GM18526 (cell line): ENCODE results near the gene RER1.
A peak's percentile ranks its signal among the peaks of the same experiment; 100 is the strongest.

ENCODE experiments used
- POLR2A ChIP-seq: IDR thresholded peaks from 3 replicates; pipeline ENCODE4 v1.6.1; 2011; ENCODE audit not compliant: insufficient read length; ENCODE audit errors: extremely low read depth

Gene RER1

DNA sequence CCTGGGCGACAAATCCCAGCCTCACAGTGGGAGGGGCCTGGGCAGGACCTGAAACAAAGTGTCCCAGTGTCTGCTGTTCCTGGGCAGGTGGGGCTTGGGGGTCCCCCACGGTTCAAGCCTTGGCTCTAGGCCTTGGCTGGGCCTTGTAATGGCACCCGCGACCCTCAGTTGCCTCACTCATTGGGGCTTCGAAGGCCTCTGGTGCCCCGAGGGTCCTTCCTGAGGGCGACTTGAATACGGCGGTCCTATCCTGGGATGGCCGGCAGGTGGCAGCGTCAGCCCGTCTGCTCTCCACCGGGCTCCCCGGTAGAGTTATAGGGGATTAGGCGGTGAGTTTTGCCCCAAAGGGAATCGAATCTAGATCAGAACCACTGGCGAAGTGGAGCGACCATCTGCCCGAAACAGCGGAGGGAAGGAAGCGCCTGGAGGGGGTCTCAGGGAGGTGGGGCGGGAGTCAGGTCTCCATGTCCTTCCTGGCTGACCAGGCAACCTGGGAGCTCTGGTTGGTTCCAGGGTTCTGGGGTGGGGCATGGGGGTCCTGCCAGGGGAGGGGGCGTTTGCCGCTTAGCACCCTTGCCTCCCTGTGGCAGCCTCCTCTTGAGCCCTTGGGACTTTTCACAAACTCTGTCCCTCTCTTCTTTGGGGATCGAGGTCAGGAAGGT is 22.8 kb downstream of the RER1 start:
- no peak for TF ChIP-seq POLR2A

DNA sequence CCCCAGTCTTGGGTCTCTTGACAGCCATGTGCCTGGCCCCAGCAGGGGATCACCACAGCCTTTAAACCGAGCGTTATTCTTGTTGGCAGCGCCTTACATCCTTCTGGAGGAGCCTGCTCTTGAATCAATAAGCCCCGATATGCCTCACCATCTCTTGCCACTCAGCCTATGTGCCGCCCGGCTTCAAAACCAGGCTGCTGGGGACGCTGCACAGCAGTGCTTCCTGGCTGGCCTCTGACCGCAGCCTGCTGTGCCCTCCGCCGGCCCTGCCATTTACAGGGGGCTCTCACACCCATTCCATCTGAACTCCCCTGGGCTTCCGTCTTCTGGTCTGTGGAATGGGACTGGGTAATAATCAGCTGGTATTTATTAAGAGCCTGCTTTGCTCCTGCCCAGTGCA is 23.7 kb downstream of the RER1 start:
- TF ChIP-seq POLR2A, result no peak

DNA sequence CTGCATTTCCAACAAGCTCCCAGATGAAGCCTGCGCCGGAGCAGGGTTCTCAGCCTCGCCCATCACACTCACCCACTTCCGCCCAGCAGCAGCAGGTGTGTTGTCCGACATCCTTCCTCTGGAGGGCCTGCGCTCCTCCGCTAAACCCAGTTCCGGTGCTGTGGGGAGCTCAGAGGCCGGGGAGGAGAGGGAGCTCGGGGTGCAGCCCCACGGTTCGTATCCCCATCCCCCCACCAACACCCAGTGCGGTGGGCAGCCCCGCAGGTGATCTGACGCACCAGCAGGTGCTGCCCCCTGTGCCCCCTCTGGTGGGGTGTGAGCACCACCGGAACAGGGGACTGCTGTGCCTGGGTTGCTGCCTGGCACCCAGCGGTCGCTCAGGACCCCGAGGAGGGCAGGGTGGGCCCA is 24.2 kb downstream of the RER1 start:
- peak; percentile 30 for TF ChIP-seq POLR2A

DNA sequence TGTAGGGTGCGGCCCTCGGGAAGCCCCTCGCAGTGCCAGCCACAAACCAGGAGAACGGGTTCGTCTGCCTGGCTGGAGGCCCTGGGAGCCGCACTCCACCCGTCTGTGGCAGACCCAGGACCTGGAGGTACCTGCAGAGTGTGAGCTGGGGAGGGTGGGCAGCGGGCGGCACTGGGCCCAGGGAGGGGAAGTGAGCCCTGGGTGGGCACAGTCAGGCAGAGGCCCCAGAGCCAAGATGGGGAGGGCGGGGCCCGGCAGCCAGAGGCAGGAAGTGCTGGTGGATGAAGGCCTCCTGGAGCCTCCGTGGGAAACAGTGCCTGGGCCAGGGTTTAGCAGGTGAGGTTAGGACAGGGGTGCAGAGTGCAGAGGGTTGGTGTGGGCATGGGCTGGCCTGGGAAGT is 24.8 kb downstream of the RER1 start:
- no peak for TF ChIP-seq POLR2A

DNA sequence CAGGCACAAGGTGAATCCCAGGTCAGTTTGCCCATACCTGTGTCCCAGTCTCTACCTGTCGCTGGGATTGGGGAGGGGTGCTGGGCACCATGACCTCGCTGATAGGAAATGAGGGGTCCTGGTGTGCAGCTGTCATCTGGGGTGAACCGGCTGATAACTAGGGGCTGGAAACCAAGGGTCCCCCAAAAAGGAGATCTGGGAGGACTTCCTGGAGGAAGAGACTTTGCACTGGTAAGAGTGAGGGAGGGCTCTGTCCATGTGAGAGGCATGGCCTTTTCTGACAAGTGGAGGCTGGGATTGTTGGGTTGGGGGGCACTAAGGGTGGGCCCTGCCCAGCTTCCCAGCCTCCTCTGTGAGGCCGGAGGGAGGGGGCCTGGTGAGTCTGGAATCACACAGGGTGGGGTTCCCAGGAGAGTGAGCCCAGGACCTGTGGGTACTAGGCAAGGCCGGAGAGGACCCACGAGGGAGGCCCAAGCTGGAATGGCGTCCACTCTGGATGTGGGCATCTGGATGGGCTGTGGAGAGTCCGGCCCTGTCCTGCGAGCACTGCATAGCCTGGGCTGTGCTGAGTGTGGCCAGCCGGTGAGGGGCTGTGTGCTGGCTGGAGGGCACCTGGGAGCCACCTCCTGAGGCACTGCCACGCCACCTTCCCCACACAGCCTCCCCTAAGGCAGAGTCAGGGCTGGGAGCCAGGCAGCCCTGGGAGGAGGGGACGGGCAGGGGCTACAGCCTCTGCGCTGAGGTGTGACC is 25.6 kb downstream of the RER1 start:
- TF ChIP-seq POLR2A, result no peak

DNA sequence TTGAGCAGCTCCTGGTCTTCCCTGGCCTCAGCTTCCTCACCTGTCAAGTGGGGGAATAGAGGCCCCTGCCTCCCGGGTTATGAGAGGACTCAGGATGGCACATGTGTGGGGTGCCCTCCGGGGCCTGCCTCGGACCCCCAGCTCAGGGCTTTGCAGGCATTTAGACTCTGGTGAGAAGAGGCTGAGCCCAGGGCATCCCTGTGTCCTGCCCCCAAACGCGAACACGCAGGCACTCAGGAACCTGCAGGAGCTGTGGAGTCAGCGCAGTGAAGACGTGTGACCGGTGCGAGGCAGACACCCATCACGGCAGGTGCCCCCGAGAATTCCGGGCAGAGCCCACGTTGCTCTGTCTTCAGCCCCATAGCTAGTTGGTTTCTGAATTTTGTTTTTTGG is 26.2 kb downstream of the RER1 start:
- no peak for TF ChIP-seq POLR2A

DNA sequence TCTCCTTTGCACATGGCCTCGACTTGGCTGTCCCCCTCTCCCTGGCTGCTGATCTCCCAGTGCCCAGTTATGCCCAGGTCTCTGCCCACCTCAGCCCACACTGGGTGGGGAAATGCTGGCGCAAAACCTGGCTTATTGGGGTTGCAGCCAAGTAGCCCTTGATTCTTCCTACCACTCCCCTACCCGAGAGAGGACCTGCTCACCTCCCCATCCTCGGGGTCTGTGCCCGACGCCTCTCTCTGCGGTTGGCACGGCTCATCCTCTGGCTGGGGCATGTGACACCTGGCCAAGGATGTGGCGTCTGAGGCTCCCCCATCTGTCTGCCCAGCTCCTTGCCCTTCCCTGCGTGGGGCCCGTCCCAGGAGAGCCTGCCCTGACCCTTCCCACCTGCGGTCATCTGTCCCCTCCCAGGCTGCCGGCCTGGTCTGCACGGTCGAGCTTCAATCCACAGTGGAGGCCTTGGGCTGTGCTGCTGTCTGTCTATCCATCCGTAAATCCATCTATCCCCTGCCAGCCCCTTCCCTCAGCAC is 27.2 kb downstream of the RER1 start:
- no peak for TF ChIP-seq POLR2A

DNA sequence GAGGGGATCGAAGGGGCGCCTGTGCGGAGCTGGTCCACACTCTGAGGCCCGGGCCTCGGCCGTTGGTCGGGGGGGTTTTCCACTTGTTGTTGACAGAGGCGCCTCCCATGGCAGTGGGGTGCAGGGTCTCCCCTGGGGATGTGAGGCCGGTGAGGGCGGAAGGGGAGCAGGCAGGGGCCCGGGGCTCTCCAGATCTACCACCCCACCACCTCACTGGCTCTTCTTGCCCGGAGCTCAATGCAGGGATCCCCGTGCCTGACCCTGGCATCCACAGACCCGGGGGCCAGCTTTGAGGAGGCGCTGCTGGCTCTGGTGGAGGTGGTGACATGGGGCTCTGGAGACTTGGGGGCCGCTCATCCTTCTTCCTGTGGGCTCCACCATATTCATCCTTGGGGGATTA is 27.8 kb downstream of the RER1 start:
- no peak for TF ChIP-seq POLR2A

DNA sequence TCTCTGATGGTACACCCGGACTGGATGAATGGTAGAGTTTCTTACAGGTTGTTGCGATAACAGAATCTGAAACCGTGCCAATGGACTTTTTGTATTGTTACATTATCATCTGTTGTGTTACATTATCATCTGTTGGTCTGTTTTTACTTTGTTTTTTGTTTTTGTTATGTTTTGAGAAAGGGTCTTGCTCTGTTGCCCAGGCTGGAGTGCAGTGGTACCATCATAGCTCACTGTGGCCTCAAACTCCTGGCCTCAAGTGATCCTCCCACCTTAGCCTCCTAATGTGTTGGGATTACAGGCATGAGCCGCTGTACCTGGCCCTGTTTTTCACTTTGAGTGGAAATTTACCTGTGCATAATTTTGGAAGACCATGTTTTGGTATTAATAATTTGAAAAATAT is 30.9 kb downstream of the RER1 start:
- TF ChIP-seq POLR2A, result no peak

DNA sequence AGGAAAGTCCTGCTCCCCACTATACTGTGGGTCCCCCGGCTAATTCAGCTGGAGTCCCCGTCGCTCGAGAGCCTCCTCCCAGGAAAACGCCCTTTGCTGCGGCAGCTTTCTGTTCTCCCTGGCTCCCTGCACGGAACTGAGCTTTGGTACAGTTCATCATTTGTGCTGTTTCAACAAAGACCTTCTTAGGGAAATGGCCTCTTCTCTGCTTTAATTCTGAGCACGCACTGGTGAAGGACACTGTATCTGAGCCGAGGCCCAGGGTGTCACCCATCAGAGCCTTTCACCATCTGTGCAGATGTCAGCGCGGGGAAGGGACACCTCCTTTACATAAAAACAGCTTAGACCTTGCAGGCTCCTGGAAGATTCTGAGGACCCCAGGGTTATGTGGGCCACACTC is 34.3 kb downstream of the RER1 start:
- no peak for TF ChIP-seq POLR2A

DNA sequence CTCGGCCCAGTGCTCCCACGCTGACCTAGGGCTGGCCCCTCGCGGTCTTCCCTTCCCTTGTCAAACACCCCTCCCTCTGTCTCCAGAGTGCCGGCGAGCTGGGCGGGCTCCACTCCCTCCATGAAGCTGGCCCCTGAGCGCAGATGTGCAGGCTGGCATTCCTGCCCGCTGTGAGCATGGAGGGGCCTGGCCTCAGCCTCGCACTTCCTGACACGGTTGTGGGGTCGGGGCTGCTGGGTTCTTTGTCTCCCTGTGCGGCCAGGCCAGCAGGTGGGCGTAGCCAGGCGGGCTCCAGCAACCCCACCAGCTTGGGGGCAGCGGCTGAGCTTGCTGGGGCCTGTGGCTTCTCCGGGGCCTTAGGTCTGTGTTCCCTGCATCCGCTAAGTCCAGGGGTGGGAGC is 34.9 kb downstream of the RER1 start:
- TF ChIP-seq POLR2A, result no peak

DNA sequence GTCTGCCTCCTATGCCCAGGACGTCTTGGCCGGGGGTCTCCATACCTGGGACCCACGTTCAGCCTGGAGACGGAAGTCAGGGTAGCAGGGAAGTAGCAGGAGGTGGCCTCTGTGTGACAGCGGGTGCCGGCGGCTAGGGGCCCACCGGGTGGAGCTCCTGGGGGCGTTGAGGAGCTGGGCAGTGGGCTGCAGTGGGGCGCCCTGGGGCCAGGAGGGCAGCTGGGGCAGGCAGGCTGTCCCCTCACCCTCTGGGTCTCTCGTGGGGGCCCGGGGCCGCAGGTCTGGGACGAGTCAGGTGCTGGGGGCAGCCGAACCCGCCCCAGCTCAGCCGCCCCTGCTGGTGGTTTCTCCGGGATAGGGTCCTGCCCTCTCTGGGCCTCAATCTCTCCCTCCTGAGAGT is 35.4 kb downstream of the RER1 start:
- TF ChIP-seq POLR2A, result no peak

DNA sequence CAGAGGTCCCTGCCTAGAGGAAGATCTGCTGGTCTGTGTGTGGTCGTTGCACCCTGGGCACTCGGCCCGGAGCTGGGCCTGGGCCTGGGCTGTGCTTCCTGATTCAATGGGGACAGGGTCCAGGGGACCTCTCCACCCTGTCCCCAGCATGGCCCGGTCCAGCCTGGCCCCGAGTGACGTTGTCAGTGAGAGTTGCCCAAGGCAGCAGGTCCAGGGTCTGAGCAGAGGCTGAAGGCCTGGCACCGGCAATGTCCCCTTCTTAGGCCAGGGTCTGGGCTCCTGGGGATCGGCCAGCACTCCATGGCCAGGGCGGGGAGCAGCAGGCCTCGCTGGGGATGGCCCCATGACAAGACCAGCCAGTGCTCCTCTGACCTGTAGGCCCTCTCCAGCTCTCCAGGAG is 36.3 kb downstream of the RER1 start:
- TF ChIP-seq POLR2A, result no peak

DNA sequence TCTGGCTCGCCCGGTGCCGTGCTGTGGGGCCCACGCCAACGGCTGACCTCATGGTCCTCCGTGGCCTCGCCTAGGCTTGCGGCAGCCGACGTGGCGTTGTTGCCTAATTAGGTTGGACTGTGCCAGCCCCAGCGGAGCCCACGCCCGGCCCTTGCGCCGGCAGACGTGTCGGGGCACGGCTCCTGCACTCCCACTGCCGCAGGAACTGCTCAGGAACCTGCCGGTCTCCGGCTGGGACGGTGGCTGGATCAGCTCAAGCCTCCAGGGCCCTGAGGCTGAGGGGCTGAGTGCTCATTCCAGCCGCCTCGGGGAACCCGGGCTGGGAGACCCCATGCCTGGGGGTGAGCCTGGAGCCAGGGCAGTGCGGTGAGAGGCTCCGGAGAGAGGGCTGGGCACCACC is 36.8 kb downstream of the RER1 start:
- TF ChIP-seq POLR2A, result no peak

DNA sequence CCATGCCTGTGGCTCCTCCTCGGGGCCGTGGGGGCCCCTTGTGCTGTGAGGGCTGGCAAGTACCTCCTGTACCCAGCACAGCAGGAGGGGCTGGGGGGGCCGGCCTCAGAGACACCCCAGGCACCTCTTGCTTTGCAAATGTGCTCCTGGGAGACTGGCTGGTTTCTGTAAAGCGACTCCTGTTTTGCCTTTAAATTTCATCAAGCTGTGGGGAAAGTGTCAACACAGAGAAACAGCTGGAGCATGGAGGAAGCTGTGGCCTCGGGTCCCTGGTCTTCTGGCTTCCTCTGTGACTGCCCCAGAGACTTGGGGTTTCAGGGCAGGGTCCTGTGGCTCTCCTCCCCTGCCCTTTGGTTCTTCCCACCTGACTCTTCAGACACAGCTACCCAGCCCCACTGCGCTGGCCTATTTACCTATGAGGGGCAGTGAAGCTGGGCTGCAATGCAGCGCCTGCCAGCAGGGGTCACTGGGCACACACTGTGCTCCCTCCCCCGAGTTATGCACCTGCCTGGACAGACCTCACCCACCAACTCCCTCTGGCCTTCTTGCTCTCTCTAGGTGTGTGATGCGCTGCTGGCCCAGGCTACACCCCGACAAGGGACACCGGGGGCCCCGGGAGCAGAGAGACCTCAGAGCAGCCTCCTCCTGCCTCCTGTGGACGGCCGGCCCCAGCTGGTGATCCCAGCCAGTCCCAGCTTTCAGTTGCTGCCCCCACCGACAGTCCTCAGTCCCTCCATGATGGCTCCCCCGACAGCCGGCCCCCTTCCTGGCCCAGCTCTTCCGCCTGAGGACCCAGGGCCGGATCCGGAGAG is 38.3 kb downstream of the RER1 start:
- TF ChIP-seq POLR2A, result no peak

DNA sequence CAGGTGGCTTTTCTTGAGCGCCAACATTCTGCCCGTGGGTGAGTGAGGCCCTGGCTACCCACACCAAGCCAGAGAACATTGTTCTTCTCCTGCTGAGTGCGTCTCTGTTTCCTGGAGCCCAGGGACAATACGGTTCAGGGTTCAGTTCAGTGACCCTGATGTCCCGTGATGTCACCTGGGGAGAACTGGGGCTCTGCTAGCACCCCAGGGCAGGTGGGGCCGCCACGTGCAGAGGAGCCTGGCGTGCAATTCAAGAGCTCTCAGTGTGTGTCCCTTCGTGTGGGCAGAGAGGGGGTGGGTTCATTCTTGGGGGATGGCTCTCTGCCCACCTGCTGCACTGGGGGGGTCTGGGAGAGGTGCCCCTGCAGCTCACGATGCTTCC is 38.9 kb downstream of the RER1 start:
- no peak for TF ChIP-seq POLR2A
